WTC11 (cell line): ENCODE data around the gene ASS1. TPM values are rescaled to one million over a fixed set of nuclear protein-coding genes. Genes with fewer than 3 reads are reported as not detected.

Experiments
- ATAC-seq: fragments of 200-7000 bp; cut with Tn5 transposase; 2 replicates; pipeline ENCODE4 v1.10.0; 2021; ENCODE audit warnings: mild to moderate bottlenecking, moderate library complexity
- CTCF ChIA-PET: fragments of 300-600 bp; sonication (Branson Sonifier 250); formaldehyde crosslinking; loops from one replicate; lab custom pipeline; 2021; ENCODE audit warnings: antibody characterized with exemption; lab: Charles Lee
- POLR2A ChIA-PET: fragments of 350-600 bp; sonication (Branson Sonifier 250); formaldehyde crosslinking; loops from one replicate; lab custom pipeline; 2021; ENCODE audit warnings: antibody characterized with exemption; lab: Charles Lee
- DNase-seq: peaks from one replicate; pipeline ENCODE4 v3.0.0; 2021; ENCODE audit warnings: low spot score
- H3K27ac Mint-ChIP-seq: 2 replicates; pipeline ENCODE4 v1.8.0; 2021; ENCODE audit warnings: mixed read lengths
- H3K27me3 Mint-ChIP-seq: 2 replicates; pipeline ENCODE4 v1.8.0; 2021; ENCODE audit warnings: low read depth, mild to moderate bottlenecking, moderate library complexity, mixed read lengths
- H3K36me3 Mint-ChIP-seq: 2 replicates; pipeline ENCODE4 v1.8.0; 2021; ENCODE audit warnings: mixed read lengths
- H3K4me1 Mint-ChIP-seq: 2 replicates; pipeline ENCODE4 v1.8.0; 2022; ENCODE audit warnings: mixed read lengths
- H3K4me3 Mint-ChIP-seq: 2 replicates; pipeline ENCODE4 v1.8.0; 2021; ENCODE audit warnings: mild to moderate bottlenecking, moderate library complexity, mixed read lengths
- H3K9me3 Mint-ChIP-seq: 2 replicates; pipeline ENCODE4 v1.8.0; 2021; ENCODE audit warnings: mixed read lengths
- FOXP1 ChIP-seq: sonication (generic); formaldehyde crosslinking; IDR thresholded peaks from 2 replicates; pipeline ENCODE4 v1.8.0; 2022; ENCODE audit warnings: missing genetic modification reagents, mild to moderate bottlenecking, moderate library complexity, borderline replicate concordance
- JAZF1 ChIP-seq: fragments of 250-450 bp; sonication (Bioruptor Pico); IDR thresholded peaks from 2 replicates; pipeline ENCODE4 v1.9.0; 2021; ENCODE audit warnings: moderate library complexity, mild to moderate bottlenecking, inconsistent platforms
- ZBTB21 ChIP-seq: sonication (generic); formaldehyde crosslinking; IDR thresholded peaks from 2 replicates; pipeline ENCODE4 v1.8.1; 2023; ENCODE audit warnings: mild to moderate bottlenecking, missing genetic modification reagents, borderline replicate concordance
- ZNF121 ChIP-seq: sonication (generic); formaldehyde crosslinking; IDR thresholded peaks from 2 replicates; pipeline ENCODE4 v1.8.0; 2023; ENCODE audit warnings: missing genetic modification reagents
- ZNF219 ChIP-seq: sonication (generic); formaldehyde crosslinking; IDR thresholded peaks from 2 replicates; pipeline ENCODE4 v1.8.0; 2023; ENCODE audit warnings: missing genetic modification reagents, mild to moderate bottlenecking, borderline replicate concordance
- total RNA-seq: library from RNA; stranded (reverse); gene quantifications from 3 replicates; pipeline ENCODE4 v1.2.3, GENCODE V29; 2021
- TF ChIP-seq, protein P1 (sequence below): sonication (generic); formaldehyde crosslinking; IDR thresholded peaks from 2 replicates; pipeline ENCODE4 v1.8.1; 2023; ENCODE audit warnings: mild to moderate bottlenecking, missing genetic modification reagents, moderate library complexity
- TF ChIP-seq, protein P2 (sequence below): fragments of 200-600 bp; IDR thresholded peaks from 2 replicates; pipeline ENCODE4 v1.8.0; 2022; ENCODE audit warnings: antibody characterized with exemption
- TF ChIP-seq, protein P3 (sequence below): sonication (generic); formaldehyde crosslinking; IDR thresholded peaks from 2 replicates; pipeline ENCODE4 v1.8.0; 2022; ENCODE audit warnings: mild to moderate bottlenecking, missing genetic modification reagents
- TF ChIP-seq, protein P4 (sequence below): fragments of 250-450 bp; sonication (Bioruptor Pico); IDR thresholded peaks from 2 replicates; pipeline ENCODE4 v1.9.0; 2021; ENCODE audit warnings: mild to moderate bottlenecking
- TF ChIP-seq, protein P5 (sequence below): sonication (generic); formaldehyde crosslinking; IDR thresholded peaks from 2 replicates; pipeline ENCODE4 v1.8.0; 2023; ENCODE audit warnings: mild to moderate bottlenecking, missing genetic modification reagents
- TF ChIP-seq, protein P6 (sequence below): sonication (generic); formaldehyde crosslinking; IDR thresholded peaks from 2 replicates; pipeline ENCODE4 v1.8.0; 2022; ENCODE audit warnings: missing genetic modification reagents

The ASS1 gene
- total RNA-seq, 1 experiment from 2014 or later = 95.7 TPM

DNA sequence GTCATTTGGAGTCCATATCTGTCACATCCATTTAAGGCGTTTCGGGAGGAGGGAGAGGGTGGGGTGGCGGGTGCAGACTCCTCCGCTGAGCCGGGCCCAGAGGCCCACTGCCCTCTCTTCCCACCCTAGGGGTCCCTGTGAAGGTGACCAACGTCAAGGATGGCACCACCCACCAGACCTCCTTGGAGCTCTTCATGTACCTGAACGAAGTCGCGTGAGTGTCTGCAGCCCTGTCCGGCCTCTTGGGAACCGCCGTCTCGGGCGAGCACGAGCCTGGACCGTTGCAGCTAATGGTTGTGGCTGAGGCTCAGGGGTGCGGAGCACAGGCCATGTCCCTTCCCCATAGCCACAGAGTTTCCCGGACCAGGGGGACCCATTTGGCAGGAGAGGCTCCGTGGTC lies 34.8 kb downstream of the ASS1 start (continued):
- no peak for TF ChIP-seq JAZF1 (CRISPR knock-in tag)
- no peak for TF ChIP-seq ZNF219 (CRISPR knock-in tag)
- TF ChIP-seq, protein P1, sequence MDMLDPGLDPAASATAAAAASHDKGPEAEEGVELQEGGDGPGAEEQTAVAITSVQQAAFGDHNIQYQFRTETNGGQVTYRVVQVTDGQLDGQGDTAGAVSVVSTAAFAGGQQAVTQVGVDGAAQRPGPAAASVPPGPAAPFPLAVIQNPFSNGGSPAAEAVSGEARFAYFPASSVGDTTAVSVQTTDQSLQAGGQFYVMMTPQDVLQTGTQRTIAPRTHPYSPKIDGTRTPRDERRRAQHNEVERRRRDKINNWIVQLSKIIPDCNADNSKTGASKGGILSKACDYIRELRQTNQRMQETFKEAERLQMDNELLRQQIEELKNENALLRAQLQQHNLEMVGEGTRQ (CRISPR knock-in tag) = no peak

DNA sequence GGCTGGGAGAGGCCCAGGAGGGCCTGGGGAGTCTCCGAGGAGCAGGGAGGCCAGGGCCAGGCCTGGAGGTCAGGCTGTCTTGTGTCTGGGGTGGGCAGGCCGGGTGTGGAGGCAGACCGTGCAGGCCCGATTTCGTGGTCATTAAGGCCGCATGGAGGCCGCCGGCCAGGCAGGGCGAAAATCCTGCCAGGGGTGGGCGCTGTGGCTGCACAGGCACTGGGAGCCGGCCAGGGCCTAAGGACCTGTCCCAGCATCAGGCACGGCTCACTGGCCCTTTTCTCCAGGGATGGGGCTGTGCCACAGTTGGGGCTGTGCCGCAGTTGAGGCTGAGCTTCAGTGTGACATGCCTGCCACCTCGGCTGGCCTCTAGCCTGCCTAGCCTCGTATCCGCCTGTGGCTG lies 35.9 kb downstream of the ASS1 start:
- H3K4me1 Mint-ChIP-seq = 0 out of 2 replicates have a peak, but pooled peaks cover 3% of the 10 kb centered on the region
- no peaks in the 10 kb centered on the region for H3K27me3 Mint-ChIP-seq
- DNase-seq (peak; percentile 79), ATAC-seq (peak; percentile 74)
- no peaks in the 10 kb centered on the region for H3K36me3 Mint-ChIP-seq
- no peaks in the 10 kb centered on the region for H3K9me3 Mint-ChIP-seq
- no peak overlapping the region for H3K27ac Mint-ChIP-seq
- CTCF ChIA-PET = interaction anchor here (0.5 to 1.4 kb wide), 7 partner anchors 16 to 202 kb away, joined by 3 to 5 read pairs (median 3); no protein-coding TSS in a partner anchor
- POLR2A ChIA-PET = no interaction called here
- 0 out of 2 replicates have a peak, but pooled peaks have one; percentile 14 for TF ChIP-seq FOXP1 (CRISPR knock-in tag)
- TF ChIP-seq, protein P2, sequence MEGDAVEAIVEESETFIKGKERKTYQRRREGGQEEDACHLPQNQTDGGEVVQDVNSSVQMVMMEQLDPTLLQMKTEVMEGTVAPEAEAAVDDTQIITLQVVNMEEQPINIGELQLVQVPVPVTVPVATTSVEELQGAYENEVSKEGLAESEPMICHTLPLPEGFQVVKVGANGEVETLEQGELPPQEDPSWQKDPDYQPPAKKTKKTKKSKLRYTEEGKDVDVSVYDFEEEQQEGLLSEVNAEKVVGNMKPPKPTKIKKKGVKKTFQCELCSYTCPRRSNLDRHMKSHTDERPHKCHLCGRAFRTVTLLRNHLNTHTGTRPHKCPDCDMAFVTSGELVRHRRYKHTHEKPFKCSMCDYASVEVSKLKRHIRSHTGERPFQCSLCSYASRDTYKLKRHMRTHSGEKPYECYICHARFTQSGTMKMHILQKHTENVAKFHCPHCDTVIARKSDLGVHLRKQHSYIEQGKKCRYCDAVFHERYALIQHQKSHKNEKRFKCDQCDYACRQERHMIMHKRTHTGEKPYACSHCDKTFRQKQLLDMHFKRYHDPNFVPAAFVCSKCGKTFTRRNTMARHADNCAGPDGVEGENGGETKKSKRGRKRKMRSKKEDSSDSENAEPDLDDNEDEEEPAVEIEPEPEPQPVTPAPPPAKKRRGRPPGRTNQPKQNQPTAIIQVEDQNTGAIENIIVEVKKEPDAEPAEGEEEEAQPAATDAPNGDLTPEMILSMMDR = 0 out of 2 replicates have a peak, but pooled peaks have one; percentile 26
- TF ChIP-seq, protein P3, sequence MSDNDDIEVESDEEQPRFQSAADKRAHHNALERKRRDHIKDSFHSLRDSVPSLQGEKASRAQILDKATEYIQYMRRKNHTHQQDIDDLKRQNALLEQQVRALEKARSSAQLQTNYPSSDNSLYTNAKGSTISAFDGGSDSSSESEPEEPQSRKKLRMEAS (CRISPR knock-in tag) = peak; percentile 52; the same call in 1 of the 2 replicates
- TF ChIP-seq, protein P4, sequence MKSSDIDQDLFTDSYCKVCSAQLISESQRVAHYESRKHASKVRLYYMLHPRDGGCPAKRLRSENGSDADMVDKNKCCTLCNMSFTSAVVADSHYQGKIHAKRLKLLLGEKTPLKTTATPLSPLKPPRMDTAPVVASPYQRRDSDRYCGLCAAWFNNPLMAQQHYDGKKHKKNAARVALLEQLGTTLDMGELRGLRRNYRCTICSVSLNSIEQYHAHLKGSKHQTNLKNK (CRISPR knock-in tag) = no peak
- no peak for TF ChIP-seq ZBTB21
- peak; percentile 99 for TF ChIP-seq ZNF121
- no peak overlapping the region for H3K4me3 Mint-ChIP-seq

DNA sequence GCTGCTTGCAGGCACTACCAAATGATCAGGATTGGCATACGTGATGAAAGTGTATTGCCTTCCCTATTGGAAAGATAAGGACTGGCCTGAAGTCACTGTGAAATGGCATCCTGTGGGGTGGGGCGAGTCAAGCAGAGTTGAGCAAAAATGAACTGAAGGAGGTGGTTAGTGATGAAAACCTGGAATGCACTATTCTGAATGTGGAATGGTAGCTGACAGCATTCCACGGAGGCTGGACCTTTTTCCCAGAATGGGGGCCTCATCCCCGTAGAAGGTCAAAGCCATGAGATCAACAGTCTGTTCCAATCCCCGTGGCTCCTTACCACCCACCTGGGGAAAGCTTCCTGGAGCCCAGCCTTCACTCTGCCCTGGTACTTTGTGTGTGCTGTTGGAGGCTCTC lies 37.7 kb downstream of the ASS1 start:
- POLR2A ChIA-PET = interaction anchor here (0.6 kb wide), 1 partner anchor 187 kb away, joined by 5 read pairs; no protein-coding TSS in a partner anchor
- TF ChIP-seq, protein P5, sequence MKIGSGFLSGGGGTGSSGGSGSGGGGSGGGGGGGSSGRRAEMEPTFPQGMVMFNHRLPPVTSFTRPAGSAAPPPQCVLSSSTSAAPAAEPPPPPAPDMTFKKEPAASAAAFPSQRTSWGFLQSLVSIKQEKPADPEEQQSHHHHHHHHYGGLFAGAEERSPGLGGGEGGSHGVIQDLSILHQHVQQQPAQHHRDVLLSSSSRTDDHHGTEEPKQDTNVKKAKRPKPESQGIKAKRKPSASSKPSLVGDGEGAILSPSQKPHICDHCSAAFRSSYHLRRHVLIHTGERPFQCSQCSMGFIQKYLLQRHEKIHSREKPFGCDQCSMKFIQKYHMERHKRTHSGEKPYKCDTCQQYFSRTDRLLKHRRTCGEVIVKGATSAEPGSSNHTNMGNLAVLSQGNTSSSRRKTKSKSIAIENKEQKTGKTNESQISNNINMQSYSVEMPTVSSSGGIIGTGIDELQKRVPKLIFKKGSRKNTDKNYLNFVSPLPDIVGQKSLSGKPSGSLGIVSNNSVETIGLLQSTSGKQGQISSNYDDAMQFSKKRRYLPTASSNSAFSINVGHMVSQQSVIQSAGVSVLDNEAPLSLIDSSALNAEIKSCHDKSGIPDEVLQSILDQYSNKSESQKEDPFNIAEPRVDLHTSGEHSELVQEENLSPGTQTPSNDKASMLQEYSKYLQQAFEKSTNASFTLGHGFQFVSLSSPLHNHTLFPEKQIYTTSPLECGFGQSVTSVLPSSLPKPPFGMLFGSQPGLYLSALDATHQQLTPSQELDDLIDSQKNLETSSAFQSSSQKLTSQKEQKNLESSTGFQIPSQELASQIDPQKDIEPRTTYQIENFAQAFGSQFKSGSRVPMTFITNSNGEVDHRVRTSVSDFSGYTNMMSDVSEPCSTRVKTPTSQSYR (CRISPR knock-in tag) = no peak
- TF ChIP-seq, protein P6, sequence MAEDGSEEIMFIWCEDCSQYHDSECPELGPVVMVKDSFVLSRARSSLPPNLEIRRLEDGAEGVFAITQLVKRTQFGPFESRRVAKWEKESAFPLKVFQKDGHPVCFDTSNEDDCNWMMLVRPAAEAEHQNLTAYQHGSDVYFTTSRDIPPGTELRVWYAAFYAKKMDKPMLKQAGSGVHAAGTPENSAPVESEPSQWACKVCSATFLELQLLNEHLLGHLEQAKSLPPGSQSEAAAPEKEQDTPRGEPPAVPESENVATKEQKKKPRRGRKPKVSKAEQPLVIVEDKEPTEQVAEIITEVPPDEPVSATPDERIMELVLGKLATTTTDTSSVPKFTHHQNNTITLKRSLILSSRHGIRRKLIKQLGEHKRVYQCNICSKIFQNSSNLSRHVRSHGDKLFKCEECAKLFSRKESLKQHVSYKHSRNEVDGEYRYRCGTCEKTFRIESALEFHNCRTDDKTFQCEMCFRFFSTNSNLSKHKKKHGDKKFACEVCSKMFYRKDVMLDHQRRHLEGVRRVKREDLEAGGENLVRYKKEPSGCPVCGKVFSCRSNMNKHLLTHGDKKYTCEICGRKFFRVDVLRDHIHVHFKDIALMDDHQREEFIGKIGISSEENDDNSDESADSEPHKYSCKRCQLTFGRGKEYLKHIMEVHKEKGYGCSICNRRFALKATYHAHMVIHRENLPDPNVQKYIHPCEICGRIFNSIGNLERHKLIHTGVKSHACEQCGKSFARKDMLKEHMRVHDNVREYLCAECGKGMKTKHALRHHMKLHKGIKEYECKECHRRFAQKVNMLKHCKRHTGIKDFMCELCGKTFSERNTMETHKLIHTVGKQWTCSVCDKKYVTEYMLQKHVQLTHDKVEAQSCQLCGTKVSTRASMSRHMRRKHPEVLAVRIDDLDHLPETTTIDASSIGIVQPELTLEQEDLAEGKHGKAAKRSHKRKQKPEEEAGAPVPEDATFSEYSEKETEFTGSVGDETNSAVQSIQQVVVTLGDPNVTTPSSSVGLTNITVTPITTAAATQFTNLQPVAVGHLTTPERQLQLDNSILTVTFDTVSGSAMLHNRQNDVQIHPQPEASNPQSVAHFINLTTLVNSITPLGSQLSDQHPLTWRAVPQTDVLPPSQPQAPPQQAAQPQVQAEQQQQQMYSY = peak; percentile 57
- Mint-ChIP-seq H3K36me3 (no peaks in the 10 kb centered on the region), H3K4me1 (0 out of 2 replicates have a peak, but pooled peaks cover 3% of the 10 kb centered on the region), H3K4me3 (no peak overlapping the region), H3K27ac (no peak overlapping the region), H3K27me3 (no peaks in the 10 kb centered on the region), H3K9me3 (no peaks in the 10 kb centered on the region)
- CTCF ChIA-PET = no interaction called here
- DNase-seq (no peak), ATAC-seq (no peak)
